GM19452 (cell line): Measurements from ENCODE around the gene SLFN12L.
A peak's percentile ranks its signal among the peaks of the same experiment; 100 is the strongest.

Source experiments
- ATAC-seq: cut with Tn5 transposase; IDR thresholded peaks from one replicate; pipeline ENCODE4 v1.9.1; 2021; ENCODE audit not compliant: unreplicated experiment

The SLFN12L gene

GRCh38 chr17:35433075-35433894 lies 104.2 kb downstream of the SLFN12L start:
- no peak for ATAC-seq

GRCh38 chr17:35432176-35433074 lies 105.1 kb downstream of the SLFN12L start, which contains the start of gene SLFN12:
Gene SLFN12, minus strand, starts transcription at chr17:35432500. Its CDS starts 9,472 bp downstream, at chr17:35423028.
- peak; percentile 71 for ATAC-seq

- ATAC-seq = no peak
These were observed 107.8 kb downstream of the SLFN12L start for GRCh38 chr17:35429702-35430101.

- ATAC-seq = no peak
These were observed 109.2 kb downstream of the SLFN12L start for GRCh38 chr17:35428229-35428628.

- ATAC-seq = no peak
These were observed 113.7 kb downstream of the SLFN12L start for GRCh38 chr17:35423761-35424160.
